ENCODE data around the gene BMP10.
A peak's percentile ranks its signal among the peaks of the same experiment; 100 is the strongest.

Gene BMP10

DNA sequence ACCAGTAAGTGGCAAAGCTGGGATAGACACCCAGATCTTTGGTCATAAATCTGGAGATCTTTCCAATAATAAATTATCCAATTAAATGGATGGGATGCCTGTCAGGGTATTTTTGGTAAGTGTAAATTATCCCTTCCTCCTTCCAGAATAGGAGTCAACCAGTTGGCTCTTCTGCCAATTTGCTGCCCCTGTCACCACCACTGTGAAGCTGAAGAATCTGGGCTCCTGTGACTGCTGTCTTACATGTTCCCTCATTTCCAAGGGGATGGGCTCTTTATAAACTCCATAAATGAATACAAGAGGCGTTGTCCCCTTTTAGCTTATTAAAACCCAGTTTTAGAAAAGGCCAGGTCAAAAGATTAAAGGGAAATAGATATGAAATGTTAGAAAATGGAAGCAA is 17.8 kb upstream of the BMP10 start:
- no peak for DNase-seq

DNA sequence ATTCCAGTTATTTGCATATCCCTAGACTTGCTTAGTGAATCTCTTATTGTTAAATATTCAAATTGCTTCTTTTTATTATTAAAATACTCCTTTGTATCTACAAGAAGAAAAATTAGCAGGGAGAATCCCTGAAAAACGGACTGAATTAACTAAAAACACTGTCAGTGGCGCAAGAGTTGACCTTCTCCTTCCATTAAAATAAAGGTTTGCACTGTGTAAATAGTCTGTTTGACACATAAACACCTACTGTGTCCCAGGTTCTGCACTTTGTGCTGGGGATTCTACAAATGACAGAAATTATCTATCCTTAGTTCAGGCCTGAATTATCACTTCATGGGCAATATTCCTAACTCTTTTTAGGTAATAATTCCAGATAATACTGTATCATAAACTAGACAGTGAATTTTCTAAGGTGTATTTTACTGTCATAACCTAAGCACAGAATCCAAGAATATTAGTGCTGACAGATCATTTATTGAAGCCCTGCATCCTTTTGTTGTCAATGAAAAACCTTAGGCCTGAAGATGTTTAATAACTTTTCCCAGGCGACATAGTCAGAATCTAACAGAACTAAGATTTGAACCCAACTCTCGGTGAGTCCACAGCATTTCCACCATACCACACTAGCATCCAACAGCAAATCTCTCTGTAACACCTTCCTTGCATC is 17.0 kb upstream of the BMP10 start:
- DNase-seq = no peak

DNA sequence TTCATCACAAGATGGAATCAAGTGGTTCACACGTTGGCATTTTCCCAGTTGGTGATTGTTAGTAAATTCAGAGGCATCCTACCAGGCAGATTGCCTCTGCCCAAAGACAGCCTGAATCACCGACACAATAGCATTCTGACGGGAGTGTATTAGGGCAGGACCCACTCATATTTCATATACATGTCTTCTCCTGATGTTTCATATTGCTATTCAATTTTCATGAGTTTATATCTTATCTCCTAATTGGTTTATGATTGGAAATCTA is 14.5 kb upstream of the BMP10 start:
- DNase-seq = no peak

DNA sequence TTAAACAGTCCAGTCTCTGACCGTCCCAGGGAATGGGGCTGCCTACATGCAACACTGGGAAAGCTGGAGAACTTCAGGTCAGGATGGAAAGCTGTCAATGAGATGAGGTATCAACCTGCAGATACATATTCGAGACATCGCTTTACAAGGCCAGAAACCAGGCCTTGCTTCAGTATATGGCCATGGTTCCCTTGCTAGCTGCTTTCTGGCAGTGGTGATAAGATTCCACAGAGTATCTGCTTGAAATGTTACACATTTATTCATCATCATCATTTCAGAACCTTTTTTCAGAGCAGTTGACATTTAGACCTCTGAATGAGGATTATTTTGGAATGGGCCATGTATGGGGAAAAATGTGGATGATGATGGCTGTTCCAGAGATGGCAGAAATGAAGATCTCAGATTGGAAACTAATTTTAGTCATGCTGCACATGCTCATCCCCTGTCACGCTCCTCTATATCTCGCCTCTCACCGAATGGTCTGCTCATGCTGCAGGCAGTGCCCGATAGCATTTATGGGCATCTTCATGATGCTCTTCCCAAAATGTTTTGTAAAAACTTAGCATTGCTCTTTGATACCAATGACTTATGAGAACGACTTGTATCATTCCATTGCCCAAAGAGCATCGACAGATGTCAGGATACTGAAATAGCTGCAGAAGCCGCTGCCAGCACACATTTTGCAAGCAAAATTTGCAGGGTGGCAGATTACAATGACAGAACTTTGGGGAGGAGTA is 14.0 kb upstream of the BMP10 start:
- DNase-seq = no peak

DNA sequence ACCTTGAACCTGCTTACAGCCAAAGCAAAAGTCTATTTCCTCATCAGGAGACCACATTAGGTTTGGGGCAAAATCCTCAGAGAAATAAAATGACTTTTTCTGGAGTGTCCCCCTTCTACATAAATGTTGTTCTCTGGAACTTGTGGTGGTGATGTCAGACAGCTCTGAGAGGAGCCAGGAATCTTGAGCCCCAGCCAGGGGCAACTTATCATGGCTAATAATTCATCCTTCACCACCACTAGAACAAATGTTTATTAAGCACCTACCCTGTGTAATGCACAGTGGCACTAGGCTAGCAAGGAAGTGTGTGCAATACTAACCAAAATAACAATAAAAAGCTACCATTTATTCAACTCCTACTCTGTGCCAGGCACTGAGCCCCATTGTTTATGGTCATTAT is 9.0 kb upstream of the BMP10 start:
- DNase-seq = no peak

DNA sequence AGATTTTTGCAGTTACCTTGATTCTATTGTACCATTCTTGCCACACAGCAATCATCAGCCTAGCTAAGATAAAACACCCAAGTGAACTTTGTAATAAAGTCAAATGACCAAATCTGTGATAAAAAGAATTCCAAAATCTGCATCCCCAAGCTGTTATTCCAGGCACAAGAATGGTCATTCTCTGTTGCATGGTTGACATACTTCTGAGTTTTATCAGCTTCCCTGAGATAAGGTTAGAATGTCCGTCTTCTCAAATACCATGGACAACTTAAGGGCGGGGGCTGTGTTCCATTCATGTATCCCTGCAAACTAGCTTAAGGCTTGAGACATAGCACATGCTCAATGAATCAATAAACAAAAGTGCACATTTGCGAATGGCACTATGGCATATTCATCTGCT is 8.1 kb upstream of the BMP10 start:
- DNase-seq = peak; percentile 19

DNA sequence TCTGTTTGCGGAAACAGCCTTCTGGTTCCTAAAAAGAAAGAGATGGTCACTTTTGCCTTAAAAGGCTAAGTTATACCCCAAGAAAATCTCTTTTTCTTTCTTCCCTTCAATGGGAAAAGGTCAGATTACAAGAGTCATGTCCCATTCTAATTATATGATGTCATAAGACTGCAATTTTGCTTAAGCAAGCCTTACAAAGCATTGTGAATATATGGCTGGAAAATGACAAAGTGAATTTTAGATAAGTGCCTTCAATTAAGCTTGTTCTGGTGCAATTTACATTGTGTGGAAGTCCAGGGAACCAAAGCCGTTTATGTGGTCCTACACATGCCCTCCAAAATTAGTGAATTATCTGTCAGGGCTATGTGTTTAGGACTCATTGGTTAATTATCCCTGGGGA is 7.6 kb upstream of the BMP10 start:
- peak; percentile 31 for DNase-seq

DNA sequence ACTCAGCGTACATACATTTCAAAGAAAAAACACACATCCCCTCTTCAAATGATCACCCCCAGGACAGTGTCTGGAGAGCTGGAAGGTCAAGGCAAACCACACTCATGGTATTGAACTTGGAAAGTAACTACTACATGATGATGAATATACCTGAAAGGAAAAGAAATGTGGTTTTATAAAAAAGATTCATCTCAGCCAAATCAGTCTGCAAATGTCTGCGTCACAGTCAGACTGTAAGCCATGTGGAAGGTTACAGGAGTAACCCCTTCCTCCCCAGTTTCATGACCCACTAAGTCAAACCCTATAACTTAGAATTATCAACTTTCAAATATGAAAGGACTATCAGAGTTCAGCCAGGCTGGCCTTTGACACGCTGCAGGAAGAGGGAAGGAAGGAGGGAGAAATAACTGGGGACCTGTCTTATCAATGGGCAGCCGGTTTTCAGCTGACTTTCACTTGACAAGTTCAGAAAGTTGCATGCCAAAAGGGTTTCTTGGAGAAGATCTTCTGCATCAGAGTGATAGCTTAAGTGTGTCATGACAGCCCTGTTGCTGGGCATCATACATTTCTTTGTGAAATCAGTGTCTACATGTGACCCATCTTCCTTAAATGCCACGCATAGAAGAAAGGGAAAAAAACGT is 7.0 kb upstream of the BMP10 start:
- DNase-seq = no peak

DNA sequence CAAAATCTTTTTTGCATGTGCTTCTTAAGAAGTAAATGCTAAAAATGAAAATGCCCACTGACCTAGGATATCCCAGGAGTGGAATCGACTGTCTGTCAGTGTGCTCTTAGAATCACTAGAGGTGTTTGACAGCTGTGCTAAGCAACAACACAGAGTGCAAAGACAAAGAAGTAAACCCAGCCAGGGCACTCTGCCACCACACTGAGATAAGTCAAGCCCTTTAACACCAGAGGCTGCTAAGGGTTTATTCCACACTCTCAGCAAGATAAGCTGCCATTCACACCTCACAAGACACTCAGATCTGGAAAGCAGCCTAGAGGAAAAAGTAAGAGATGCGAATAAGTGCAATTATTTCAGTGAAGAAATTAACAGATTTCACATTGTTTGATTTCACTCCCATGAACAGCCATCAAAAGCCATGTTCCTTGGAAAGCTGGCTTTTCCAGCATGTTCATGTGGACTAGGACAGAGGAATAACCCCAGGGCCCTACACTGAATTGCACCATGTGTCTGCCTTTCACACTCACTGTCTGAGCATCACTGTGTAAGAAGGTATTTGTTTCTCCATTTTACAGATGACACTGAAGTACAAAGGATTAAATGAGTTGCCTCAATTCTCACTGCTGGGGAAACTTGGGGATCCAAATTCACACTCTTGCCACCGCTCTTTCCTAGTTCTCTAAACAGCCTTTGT is 6.0 kb upstream of the BMP10 start:
- DNase-seq = no peak

DNA sequence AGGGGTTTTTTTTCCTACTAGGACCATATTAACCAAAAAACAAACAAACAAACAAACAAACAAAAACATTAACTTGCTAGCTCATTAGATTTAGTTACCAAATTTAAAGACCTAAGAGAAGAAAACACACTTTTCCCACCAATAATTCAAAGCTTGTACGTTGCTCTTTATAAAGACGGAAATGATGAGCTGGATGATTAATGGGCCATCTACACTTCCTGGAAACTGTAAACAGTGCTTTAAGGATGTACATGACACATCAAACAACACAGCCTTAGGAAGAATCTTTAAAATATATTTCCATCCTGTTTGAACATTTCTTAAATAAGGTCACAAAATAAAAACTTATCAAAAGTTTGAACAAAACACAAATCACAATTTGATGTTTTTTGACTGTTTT is 982 bp downstream of the BMP10 start:
- peak; percentile 27 for DNase-seq

DNA sequence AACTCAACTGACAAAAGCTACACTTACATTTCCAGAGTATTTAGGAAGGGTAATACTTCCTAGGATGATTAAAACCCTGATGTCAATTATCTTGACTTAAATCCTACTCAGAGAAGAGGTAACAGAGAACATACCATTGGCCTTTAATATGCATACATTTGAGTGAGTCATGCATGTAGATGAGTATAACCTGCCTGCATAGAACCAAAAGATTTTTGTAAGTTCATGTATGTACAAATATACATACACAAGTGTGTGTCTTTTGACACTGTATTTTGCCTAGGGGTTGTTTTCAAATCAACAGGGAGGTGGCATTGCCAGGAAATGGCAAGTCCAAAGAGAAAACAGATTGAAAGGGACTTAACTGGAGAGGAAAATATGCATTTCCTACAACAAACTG is 6.1 kb downstream of the BMP10 start:
- DNase-seq = no peak

DNA sequence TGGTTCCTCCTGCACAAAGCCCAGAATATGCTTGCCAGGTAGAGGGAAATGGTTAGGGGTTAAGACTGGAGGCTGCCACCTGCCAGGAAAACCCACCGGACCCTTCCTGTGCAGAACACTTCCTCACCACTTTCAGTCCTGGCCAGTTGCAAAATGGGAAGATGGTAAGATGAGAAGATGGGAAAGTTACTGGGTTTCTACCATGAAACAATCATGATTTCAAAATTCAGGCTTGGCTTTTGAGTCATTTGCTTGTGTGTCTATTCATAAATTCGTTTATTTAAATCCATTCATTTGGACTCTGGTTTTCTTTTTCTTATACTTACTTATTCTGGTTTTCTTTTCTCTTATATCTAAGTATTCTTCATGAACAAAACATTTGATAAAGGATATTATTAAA is 7.2 kb downstream of the BMP10 start:
- no peak for DNase-seq

DNA sequence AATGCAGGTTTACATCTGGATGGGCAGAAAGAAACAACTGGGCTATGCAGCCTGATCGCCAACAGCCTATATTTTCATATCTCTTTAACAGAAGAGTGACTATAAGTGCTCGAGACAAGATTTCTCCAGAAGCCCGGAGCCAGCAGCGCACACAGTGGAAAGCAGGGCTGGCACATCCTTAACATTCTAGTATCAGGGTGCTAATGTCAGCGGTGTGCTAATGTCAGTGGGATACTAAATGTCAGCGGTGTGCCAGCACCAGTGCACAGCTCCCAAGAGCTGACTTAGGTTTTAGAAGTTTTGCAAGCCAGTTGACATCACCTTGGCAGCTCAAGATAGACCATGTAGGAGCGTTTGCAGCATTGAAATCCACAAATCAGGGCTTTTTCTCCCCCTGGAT is 8.3 kb downstream of the BMP10 start:
- DNase-seq = no peak

DNA sequence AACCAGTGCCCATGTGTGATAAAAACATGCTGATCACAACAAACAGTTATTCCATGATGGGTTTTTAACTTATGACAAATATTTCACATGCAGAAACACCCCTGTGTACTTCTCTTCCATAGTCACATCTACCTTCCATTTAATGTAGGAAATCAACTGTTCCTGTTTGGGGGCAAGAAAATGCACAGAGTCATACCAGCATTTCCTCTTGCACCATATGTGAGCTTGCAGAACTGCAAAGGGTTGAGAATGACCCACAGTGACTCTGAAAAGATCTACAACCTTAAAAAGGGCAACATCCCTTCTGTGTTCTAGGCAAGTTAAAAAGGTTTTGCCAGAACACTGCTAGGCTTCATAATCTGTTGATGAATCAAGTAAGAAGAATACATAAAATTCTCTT is 9.9 kb downstream of the BMP10 start:
- no peak for DNase-seq

DNA sequence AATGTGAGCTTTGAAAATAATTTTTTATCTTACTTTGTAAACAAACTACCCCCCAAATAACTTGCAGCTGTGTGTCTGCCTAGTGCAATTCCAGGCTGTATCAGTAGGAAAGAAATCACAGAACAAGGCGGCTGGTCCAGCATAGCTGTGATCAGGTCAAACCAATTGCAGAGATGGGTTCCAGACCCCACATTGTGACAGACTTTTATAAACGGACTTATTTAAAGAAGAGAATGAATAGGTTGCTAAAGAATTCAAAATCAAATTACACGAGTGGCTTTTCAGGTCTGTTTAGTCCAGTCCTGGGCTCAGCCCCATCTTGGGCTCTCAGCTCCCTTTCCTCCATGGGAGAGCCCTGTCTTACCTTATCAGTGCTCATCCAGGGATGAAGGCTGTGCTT is 11.1 kb downstream of the BMP10 start:
- no peak for DNase-seq

DNA sequence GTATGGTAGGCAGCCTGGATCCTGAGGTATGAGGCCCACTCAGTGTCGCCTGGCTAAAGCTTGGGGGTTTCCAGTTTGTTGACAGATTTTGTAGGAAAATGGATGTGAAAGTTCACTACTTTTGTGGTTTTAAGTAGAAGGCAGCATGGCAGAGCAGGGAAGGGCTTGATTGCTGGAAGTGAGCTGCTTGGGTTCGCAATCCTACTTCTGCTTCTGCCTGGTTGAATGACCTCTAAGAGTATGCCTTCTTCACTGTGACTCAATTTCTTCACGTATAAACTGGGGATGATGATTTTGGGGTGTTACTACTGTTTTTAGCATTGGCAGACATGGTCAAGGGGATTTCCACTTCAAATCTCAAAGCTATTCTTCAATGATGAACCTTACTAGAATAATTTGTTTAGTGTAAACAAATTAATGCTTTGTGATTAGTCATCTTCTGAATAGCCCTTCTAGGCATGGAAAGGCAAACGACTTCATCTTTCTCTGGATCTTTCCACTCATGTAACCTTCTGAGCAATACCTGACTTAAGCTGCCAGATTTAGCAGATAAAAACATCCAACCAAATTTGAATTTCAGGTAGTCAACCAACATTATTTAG is 13.2 kb downstream of the BMP10 start:
- DNase-seq = no peak

DNA sequence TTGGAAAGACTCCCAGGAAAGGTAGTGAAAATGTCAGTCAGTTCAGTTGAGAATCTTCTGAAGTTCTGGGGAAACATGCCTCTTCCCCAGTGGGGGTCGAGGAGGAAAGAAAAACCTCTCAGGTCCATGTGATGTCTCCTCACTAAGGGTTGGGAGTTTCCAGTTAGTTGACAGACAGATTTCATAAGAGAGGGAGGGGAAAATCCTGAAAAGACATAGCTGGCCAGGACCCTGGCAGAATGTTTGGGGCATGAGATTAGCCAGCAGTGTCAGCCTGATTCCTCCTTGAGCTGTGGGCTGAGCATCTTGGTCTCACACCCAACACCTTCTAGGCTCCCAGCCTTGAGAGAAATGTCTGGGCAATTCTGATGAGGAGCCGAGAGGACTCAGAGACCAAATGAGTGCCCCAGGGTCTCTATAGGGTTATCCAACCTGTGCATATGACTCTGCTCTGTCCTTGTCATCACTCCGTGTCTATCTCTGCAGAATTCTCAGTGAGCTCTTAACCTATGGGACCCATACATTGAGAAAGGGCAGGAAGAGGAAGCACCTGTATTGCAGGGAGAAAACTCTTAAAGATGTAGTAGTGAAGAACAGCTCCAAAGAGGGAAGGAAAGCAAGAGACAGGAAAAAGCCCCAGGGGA is 13.9 kb downstream of the BMP10 start:
- no peak for DNase-seq

DNA sequence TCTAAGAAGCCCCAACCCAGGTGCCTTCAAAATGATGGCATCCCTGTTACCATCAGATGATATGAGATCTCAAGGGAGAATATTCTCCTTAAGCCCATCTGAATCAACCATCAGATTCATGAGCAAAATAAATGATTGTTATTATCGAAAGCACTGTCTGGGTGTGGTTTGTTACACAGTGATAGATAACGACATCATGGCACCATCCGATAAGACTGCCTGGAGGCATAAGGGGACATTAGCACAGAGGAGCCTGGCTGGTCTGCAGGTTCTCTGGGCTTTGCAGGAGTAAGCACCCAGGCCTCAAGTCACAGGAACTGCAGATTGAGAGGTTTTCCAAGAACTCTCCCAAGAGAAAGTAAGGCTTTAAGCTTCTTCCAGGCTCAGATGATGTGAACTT is 15.6 kb downstream of the BMP10 start:
- DNase-seq = no peak

DNA sequence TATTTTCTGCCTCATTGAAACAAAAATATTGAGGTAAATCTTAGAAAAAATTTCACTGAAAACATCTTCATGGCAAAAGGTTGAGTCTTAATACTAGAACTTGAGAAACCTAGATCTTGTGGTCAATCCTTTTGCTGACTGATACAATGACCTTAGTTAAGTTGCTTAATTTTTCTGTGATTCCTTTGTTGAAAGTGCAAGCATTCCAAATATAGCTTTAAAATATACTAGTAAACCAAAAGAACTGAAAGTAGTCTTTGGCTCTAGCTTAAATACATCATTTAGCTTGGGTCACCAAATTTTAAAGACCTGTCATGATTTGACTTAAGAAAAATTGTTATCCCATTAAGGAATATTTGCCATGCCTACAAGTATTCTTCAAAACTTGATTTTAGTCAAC is 16.7 kb downstream of the BMP10 start:
- no peak for DNase-seq

DNA sequence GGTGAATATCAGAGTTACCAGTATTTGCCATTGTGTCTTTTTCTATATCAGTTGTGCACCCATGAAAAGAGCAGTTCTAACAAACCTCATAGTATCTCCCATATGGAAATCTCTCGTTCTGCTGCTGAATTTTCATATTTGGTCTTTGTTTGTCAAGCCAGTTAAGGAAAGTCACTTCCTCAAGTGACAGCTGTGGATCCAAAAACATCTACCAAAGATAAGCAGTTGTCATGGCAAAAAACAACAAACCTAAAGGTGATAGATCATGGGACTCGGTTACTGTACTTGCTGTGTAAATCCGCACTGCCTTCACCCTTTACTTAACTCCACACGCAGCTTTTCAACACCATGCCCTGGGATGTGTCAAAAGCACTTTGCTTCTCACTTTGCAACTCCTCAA is 17.3 kb downstream of the BMP10 start:
- DNase-seq = no peak

DNA sequence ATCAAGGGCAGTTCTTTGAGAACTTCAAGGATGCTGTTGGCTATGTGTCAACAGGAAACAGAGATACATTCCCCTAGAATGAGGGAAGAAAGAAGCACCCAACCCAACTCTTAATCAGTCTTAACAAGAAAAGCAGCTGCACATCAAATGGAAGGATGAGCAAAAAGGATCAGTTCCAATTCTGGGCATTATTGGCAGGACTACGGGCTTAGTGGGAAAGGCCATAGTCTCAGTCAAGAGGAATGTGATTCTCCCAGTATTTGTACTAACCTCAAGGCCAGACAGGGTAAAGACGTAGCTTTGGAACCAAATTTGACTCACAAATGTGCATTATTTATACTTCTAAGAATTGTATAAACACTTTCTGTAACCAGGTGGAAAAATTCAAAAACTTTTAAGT is 18.2 kb downstream of the BMP10 start:
- DNase-seq = peak; percentile 3

DNA sequence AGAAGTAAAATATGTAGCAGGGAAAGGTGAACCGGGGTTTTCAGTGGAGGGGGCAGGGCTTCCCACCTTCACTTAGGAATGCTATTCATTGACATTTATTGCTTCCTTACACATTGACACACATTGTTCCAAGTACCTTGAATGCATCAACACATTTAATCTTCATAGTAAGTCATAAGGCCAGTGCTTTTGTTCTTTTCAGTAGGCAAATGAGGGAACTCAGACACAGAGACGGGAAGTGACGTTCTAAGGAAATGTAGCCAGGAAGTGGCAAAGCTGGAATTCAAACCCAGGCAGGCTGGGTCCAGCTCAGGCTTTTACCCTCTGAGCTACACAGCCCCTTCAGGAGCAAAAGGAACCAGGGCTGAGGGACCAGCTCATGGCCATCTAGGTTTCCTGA is 20.7 kb downstream of the BMP10 start:
- no peak for DNase-seq

DNA sequence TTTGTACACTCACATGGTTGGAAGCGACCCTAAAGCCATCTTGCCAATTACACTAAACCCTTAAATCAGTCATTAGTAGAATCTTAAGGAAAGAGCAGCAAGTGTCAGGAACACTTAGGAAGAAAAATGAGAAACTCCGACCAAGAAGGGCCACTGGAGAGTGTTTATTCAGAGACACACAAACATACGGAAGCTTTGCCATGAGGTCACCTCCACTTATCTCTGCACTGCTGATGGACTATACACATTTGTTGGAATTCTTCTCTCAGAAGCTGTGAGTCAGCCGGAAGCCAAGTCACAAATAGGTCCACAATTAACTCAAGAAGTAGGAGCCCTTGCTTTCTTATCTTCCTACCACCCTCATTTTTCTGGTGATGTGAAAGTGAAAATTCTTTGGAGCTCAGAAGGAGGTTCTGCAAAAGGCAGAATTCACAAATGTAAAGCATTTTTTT is 21.6 kb downstream of the BMP10 start:
- DNase-seq = peak; percentile 8

Measured in fibroblast of skin of right biceps (primary cell).